Lung (tissue), 12 donors: Measurements from ENCODE around the gene CRY2. TPM values are rescaled to one million over a fixed set of nuclear protein-coding genes. Genes with fewer than 3 reads are reported as not detected.
"Not testable (repeated sequence)": the region's sequence is repeated elsewhere in the genome, so short reads cannot be mapped to it uniquely, and the experiment has no call there.

Experiments
- ATAC-seq: fragments of 200-7000 bp; cut with Tn5 transposase; one replicate; pipeline ENCODE4 v1.9.1; 2020; ENCODE audit warnings: moderate number of reproducible peaks; ENCODE audit not compliant: insufficient read depth, low FRiP score
- DNase-seq, 3 donors: peaks; one replicate each; pipeline ENCODE4 v3.0.0-alpha.2; 2013 to 2017
- H3K27ac ChIP-seq, 2 donors: one replicate each; pipeline ENCODE4 v1.5.1; 2013; ENCODE audit warnings: mild to moderate bottlenecking in 2 of 2, moderate library complexity in 2 of 2, control low read depth in 1 of 2, inconsistent platforms in 1 of 2, low read depth in 1 of 2, low read length in 1 of 2
- H3K27me3 ChIP-seq, 3 donors: one replicate each; pipeline ENCODE4 v1.5.1; 2013; ENCODE audit warnings: low read length in 2 of 3; ENCODE audit not compliant: control insufficient read depth in 3 of 3, insufficient read depth in 3 of 3
- H3K36me3 ChIP-seq, 4 donors: one replicate each; pipeline ENCODE4 v1.5.1; 2013; ENCODE audit warnings: low read length in 4 of 4, mild to moderate bottlenecking in 1 of 4, moderate library complexity in 1 of 4; ENCODE audit not compliant: control insufficient read depth in 4 of 4, insufficient read depth in 4 of 4
- H3K4me1 ChIP-seq, 5 donors: one replicate each; pipeline ENCODE4 v1.5.1; 2013; ENCODE audit warnings: low read length in 5 of 5, mild to moderate bottlenecking in 2 of 5, moderate library complexity in 1 of 5; ENCODE audit not compliant: control insufficient read depth in 5 of 5, insufficient read depth in 5 of 5
- H3K4me3 ChIP-seq: one replicate; pipeline ENCODE4 v1.5.1; 2013; ENCODE audit warnings: mild to moderate bottlenecking, control low read depth, moderate library complexity
- H3K9ac ChIP-seq, 2 donors: one replicate each; pipeline ENCODE4 v1.5.1; 2013; ENCODE audit warnings: low read length in 2 of 2, control low read depth in 1 of 2; ENCODE audit not compliant: insufficient read depth in 1 of 2
- H3K9me3 ChIP-seq, 4 donors: one replicate each; pipeline ENCODE4 v1.5.1; 2013; ENCODE audit warnings: low read length in 3 of 4, mild to moderate bottlenecking in 1 of 4, moderate library complexity in 1 of 4; ENCODE audit not compliant: control insufficient read depth in 4 of 4, insufficient read depth in 3 of 4
- WGBS, 2 donors: extraction: QIAGEN DNeasy Blood & Tissue Kit; methylation state at CpG; one replicate each; pipeline ENCODE4 v1.1.7; 2013; 5-methylcytosine and 5-hydroxymethylcytosine counted together
- polyA plus RNA-seq, 2 donors: library from polyadenylated mRNA; stranded (reverse); fragments of 200-250 nt; gene quantifications; one replicate each; pipeline ENCODE4 v1.2.1, GENCODE V29; 2013
- total RNA-seq, 2 donors: library from RNA; depleted of rRNA in 1 of 2; stranded (reverse); fragments of >200 nt in 1 of 2; gene quantifications; one replicate each; pipeline ENCODE4 v1.2.1, GENCODE V29; 2014 to 2021
- TF ChIP-seq, protein P1 (sequence below): IDR thresholded peaks from 2 replicates; pipeline ENCODE4 v1.5.1; 2012; ENCODE audit warnings: mild to moderate bottlenecking; ENCODE audit errors: control extremely low read depth, extremely low read depth
- donor health status: control.
- donor health status: control.
- donor health status: Bipolar disorder and iron deficiency.
- donor health status: healthy.
- donor health status: DM: yes; HTN: yes; CAD: no.

Gene CRY2
- total and polyA plus RNA-seq, 4 donors: 16.2 to 55.0 (median 34.2) TPM

DNA sequence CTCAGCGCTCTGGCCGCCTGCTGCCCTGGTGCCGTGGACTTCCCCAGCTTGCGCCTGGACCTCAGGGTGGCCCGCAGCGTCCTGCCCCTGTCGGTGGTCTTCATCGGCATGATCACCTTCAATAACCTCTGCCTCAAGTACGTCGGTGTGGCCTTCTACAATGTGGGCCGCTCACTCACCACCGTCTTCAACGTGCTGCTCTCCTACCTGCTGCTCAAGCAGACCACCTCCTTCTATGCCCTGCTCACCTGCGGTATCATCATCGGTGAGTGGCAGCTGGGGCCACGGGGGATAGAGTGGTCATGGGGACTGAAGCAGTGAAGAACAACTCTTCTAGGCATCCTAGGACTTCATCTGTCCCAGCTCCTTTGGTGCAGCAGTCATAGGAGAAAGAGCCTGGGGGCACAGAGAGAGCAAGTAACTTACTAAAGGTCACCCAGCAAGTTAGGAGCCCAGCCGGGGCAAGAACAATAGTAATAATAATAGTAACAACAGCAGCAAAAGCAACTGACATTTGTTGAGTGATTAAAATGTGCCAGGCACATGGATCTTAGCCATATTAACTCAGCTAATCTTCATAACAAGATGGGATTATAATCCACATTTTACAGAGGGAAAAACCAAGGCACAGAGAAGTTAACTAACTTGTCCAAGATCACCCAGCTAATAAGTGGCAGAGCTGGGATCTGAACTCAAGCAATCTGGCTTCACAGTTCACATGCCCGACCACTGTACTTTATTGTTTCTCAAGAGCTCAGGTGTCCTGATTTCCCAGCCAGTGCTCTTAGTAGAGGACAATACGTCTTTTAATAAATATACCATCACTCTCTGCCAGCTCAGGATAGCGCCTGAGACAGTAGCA lies 41.0 kb upstream of the CRY2 start:
- Histone ChIP-seq H3K9me3 (no peaks in the 10 kb centered on the region), H3K4me3 (peak overlapping the region; percentile 93), H3K9ac (no peak overlapping the region), H3K27me3 (peaks cover 0 to 3% (median 0%) of the 10 kb centered on the region in 3 donors), H3K27ac (no peak overlapping the region), H3K4me1 (peaks cover 3 to 25% (median 14%) of the 10 kb centered on the region in 5 donors), H3K36me3 (peaks cover 0 to 27% (median 0%) of the 10 kb centered on the region in 4 donors)
- WGBS, 2 donors: 78 to 84% methylated on average over 20 of the region's 20 CpGs
- DNase-seq (no peak), ATAC-seq (no peak)
- TF ChIP-seq, protein P1, sequence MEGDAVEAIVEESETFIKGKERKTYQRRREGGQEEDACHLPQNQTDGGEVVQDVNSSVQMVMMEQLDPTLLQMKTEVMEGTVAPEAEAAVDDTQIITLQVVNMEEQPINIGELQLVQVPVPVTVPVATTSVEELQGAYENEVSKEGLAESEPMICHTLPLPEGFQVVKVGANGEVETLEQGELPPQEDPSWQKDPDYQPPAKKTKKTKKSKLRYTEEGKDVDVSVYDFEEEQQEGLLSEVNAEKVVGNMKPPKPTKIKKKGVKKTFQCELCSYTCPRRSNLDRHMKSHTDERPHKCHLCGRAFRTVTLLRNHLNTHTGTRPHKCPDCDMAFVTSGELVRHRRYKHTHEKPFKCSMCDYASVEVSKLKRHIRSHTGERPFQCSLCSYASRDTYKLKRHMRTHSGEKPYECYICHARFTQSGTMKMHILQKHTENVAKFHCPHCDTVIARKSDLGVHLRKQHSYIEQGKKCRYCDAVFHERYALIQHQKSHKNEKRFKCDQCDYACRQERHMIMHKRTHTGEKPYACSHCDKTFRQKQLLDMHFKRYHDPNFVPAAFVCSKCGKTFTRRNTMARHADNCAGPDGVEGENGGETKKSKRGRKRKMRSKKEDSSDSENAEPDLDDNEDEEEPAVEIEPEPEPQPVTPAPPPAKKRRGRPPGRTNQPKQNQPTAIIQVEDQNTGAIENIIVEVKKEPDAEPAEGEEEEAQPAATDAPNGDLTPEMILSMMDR: no peak

DNA sequence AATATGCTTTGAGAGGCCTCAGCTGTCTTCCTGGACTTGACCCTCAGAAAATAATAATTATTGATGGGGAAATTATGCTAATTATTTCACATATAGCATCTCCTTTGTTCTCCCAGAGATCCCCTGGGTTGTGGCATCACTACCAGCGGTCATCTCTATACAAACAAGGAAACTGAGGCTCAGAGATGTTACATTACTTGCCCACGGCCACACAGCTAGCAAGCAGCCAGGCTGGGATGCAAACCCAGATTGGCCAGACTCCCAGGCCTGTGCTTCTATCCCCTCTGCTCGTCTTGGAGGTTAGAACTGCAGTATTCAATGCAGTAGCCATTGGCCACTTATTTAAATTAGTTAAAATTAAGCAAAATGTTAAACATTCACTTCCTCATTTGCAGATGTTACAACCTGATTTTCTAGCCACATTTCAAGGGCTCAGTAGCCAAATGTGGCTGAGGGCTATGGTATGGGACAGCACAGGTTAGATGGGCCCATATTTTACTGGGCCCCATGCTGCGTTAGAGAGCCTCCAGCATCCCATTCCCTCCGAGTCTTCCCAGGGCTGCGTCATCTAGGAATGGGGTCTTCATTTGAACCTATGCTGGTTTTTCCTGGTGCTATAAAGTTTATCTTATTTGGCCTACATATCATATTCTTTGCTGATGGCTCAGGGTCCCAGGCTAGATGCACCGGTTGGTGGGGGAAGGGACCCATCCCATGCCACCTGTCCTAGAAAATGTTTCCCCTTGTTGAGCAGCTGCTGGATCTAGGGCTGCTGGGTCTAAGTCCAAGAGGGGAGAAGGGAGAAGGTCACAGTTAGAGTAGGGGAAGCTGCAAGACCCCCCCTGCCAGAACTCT lies 40.1 kb upstream of the CRY2 start:
- WGBS, 2 donors: 76 to 86% methylated on average over 7 of the region's 7 CpGs
- H3K36me3 ChIP-seq: peaks cover 0 to 36% (median 0%) of the 10 kb centered on the region in 4 donors
- no peak overlapping the region for H3K4me3 ChIP-seq
- DNase-seq (no peak), ATAC-seq (no peak)
- TF ChIP-seq, protein P1: no peak
- H3K27ac ChIP-seq: no peak overlapping the region
- peaks cover 3 to 25% (median 14%) of the 10 kb centered on the region in 5 donors for H3K4me1 ChIP-seq
- H3K27me3 ChIP-seq: peaks cover 0 to 3% (median 0%) of the 10 kb centered on the region in 3 donors
- no peaks in the 10 kb centered on the region for H3K9me3 ChIP-seq
- H3K9ac ChIP-seq: no peak overlapping the region

DNA sequence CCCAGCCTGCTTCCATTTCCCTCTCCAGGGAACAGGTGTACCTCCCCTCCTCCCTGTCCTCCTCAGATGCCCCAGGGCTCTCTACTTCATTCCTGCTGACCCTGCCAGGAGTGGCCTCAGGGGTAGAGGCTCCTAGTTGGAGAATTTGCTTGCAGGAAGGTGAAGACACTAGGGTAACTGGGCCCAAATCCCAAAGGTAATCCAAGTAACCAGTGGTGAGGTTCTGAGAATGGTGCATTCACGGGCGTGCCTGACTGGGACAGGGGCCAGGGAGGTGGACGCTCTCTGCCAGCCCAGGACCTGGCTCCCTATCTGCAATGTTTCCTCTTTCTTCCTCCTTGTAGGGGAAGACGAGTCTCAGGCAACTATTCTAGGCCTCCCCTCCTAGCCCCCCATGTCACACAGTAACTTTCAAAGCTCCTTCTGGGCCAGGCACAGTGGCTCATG lies 39.5 kb upstream of the CRY2 start:
- peaks cover 0 to 40% (median 3%) of the 10 kb centered on the region in 4 donors for H3K36me3 ChIP-seq
- H3K27ac ChIP-seq: no peak overlapping the region
- H3K27me3 ChIP-seq: no peaks in the 10 kb centered on the region
- no peaks in the 10 kb centered on the region for H3K9me3 ChIP-seq
- no peak for DNase-seq
- H3K4me1 ChIP-seq: peaks cover 3 to 25% (median 14%) of the 10 kb centered on the region in 5 donors
- ATAC-seq: no peak
- TF ChIP-seq, protein P1: no peak
- H3K9ac ChIP-seq: no peak overlapping the region
- H3K4me3 ChIP-seq: no peak overlapping the region
- WGBS, 2 donors: 61 to 78% methylated on average over 4 of the region's 4 CpGs

DNA sequence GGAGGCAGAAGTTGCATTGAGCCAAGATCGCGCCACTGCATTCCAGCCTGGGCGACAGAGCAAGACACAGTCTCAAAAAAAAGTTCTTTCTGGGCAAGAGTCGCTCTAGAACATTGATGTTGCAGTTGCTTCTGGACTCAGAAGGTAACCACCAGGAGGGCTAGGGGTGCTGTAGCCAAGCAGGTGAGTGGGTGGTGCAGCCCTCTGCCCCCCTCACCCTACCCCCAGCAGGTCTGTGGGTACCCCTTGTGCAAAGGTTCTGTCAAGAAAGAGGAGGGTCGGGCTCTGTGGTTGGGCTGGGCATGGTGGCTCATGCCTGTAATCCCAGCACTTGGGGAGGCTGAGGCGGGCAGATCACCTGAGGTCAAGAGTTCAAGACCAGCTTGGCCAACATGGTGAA lies 38.8 kb upstream of the CRY2 start:
- not testable (repeated sequence) for ATAC-seq, H3K4me3 ChIP-seq, H3K9ac ChIP-seq, H3K9me3 ChIP-seq, H3K27me3 ChIP-seq, H3K27ac ChIP-seq, DNase-seq
- H3K36me3 ChIP-seq: peaks cover 0 to 40% (median 3%) of the 10 kb centered on the region in 4 donors
- peaks cover 3 to 25% (median 14%) of the 10 kb centered on the region in 5 donors for H3K4me1 ChIP-seq
- WGBS, 2 donors: 97 to 98% methylated on average over 6 of the region's 6 CpGs
